HepG2 (cell line): Measurements from ENCODE around the gene NDUFB7. TPM values are rescaled to one million over a fixed set of nuclear protein-coding genes. Genes with fewer than 3 reads are reported as not detected.

Source experiments
- FOXA1 ChIP-seq, 2 experiments: fragments of 450-650 bp in 1 of 2; sonication (generic) in 1 of 2; formaldehyde crosslinking in 1 of 2; IDR thresholded peaks; 2 replicates each; pipeline versions ENCODE4 v1.4.0 to v1.6.1; 2016 to 2020; ENCODE audit warnings: missing genetic modification reagents in 1 of 2
- MAX ChIP-seq: IDR thresholded peaks from 2 replicates; pipeline ENCODE4 v1.6.1; 2012; ENCODE audit warnings: inconsistent platforms
- MLXIP ChIP-seq: sonication (generic); formaldehyde crosslinking; IDR thresholded peaks from 2 replicates; pipeline ENCODE4 v1.9.0; 2021; ENCODE audit warnings: missing genetic modification reagents, borderline replicate concordance
- MTF2 ChIP-seq: sonication (generic); formaldehyde crosslinking; IDR thresholded peaks from 2 replicates; pipeline ENCODE4 v1.5.0; 2020; ENCODE audit warnings: missing genetic modification reagents, borderline replicate concordance
- NFIB ChIP-seq: sonication (generic); formaldehyde crosslinking; IDR thresholded peaks from 2 replicates; pipeline ENCODE4 v1.9.0; 2021; ENCODE audit warnings: missing genetic modification reagents, mild to moderate bottlenecking, borderline replicate concordance
- PHF21A ChIP-seq: sonication (generic); formaldehyde crosslinking; IDR thresholded peaks from 2 replicates; pipeline ENCODE4 v1.5.0; 2020; ENCODE audit warnings: mild to moderate bottlenecking, missing genetic modification reagents
- SNAPC4 ChIP-seq: sonication (generic); formaldehyde crosslinking; IDR thresholded peaks from 2 replicates; pipeline ENCODE4 v1.4.0; 2020; ENCODE audit warnings: mild to moderate bottlenecking, missing genetic modification reagents
- ZFP36L2 ChIP-seq: sonication (generic); formaldehyde crosslinking; IDR thresholded peaks from 2 replicates; pipeline ENCODE4 v1.4.0; 2020; ENCODE audit warnings: missing genetic modification reagents
- ZHX2 ChIP-seq, 2 experiments: sonication (generic) in 1 of 2; formaldehyde crosslinking in 1 of 2; IDR thresholded peaks; 2 replicates each; pipeline versions ENCODE4 v1.6.1 to v1.9.0; 2014 to 2022; ENCODE audit warnings: antibody characterized with exemption in 1 of 2, borderline replicate concordance in 1 of 2, inconsistent platforms in 1 of 2, low read depth in 1 of 2, missing genetic modification reagents in 1 of 2
- ZNF230 ChIP-seq: sonication (generic); formaldehyde crosslinking; IDR thresholded peaks from 2 replicates; pipeline ENCODE4 v1.4.0; 2020; ENCODE audit warnings: mild to moderate bottlenecking, missing genetic modification reagents
- ZNF256 ChIP-seq: sonication (generic); formaldehyde crosslinking; conservative IDR thresholded peaks from 2 replicates; pipeline ENCODE4 v1.4.0; 2020; ENCODE audit warnings: missing genetic modification reagents
- ZNF3 ChIP-seq: IDR thresholded peaks from 2 replicates; pipeline ENCODE4 v1.7.0; 2017; ENCODE audit warnings: inconsistent platforms
- ZNF558 ChIP-seq: sonication (generic); formaldehyde crosslinking; IDR thresholded peaks from 2 replicates; pipeline ENCODE4 v1.9.0; 2022; ENCODE audit warnings: mild to moderate bottlenecking, missing genetic modification reagents, borderline replicate concordance
- polyA plus RNA-seq, 8 experiments: library from polyadenylated mRNA; depleted of rRNA in 3 of 8; stranded (reverse) in 7 of 8; unstranded in 1 of 8; fragments of >200 nt; fragmentation: Illumina TruSeq in 4 of 8; extraction: Trizol in 4 of 8; gene quantifications; 2 replicates each; pipeline versions ENCODE4 v1.2.1 to v1.2.3, GENCODE V29; 2011 to 2016; ENCODE audit warnings: low read depth in 4 of 8, missing spikeins in 1 of 8, mixed read lengths in 1 of 8; ENCODE audit not compliant: insufficient read depth in 1 of 8
- total RNA-seq, 5 experiments: library from RNA; depleted of rRNA; stranded (reverse); fragments of >200 nt; fragmentation: Illumina TruSeq; extraction: Trizol; gene quantifications; 2 replicates each; pipeline ENCODE4 v1.2.3, GENCODE V29; 2016; ENCODE audit warnings: low read depth in 1 of 5

The NDUFB7 gene
- total and polyA plus RNA-seq, 2 of the 13 experiments (the other 11 are each of a cell fraction or from before 2014, with no cell fraction given): 156 to 198 TPM

- TF ChIP-seq MTF2 (CRISPR knock-in tag) (no peak), ZNF558 (0 out of 2 replicates have a peak, but pooled peaks have one; percentile 67), ZNF3 (CRISPR knock-in tag) (no peak), MAX (0 out of 2 replicates have a peak, but pooled peaks have one; percentile 56), SNAPC4 (CRISPR knock-in tag) (no peak), PHF21A (CRISPR knock-in tag) (peak; percentile 57; the same call in 1 of the 2 replicates), ZHX2 (IDR thresholded peaks at IDR 0.05; ENCODE audit: low read depth) (peak; percentile 76), ZHX2 (CRISPR knock-in tag; IDR thresholded peaks at IDR 0.05; ENCODE audit: borderline replicate concordance) (no peak), ZNF230 (peak; percentile 55; the same call in 1 of the 2 replicates), NFIB (CRISPR knock-in tag) (no peak), ZNF256 (CRISPR knock-in tag) (no peak), ZFP36L2 (CRISPR knock-in tag) (no peak; the same call in 1 of the 2 replicates), FOXA1 (IDR thresholded peaks at IDR 0.05) (no peak), FOXA1 (CRISPR knock-in tag; IDR thresholded peaks at IDR 0.05) (no peak), MLXIP (no peak)
These were observed at the start of gene NDUFB7 (continued) for GRCh38 chr19:14571695-14572490.
